OCI-LY7 (cell line): ENCODE data around the gene FRMD8. TPM values are rescaled to one million over a fixed set of nuclear protein-coding genes. Genes with fewer than 3 reads are reported as not detected.

Source experiments
- BruUV-seq: library from RNA; stranded (reverse); fragments of 400-500 nt; replicated peaks from 2 replicates; lab custom pipeline; 2021; lab: Mats Ljungman, UMichigan
- CTCF ChIA-PET: fragments of 300-600 bp; sonication (Branson Sonifier 250); formaldehyde crosslinking; loops from one replicate; lab custom pipeline; 2022; ENCODE audit warnings: antibody characterized with exemption; ENCODE audit not compliant: unreplicated experiment; lab: Charles Lee
- POLR2A ChIA-PET: fragments of 300-600 bp; sonication (Branson Sonifier 250); formaldehyde crosslinking; loops from one replicate; lab custom pipeline; 2022; ENCODE audit warnings: antibody characterized with exemption; lab: Charles Lee
- DNase-seq: peaks from one replicate; pipeline ENCODE4 v3.0.0-alpha.2; 2015; ENCODE audit warnings: low spot score
- H2AFZ ChIP-seq: fragments of 200-600 bp; sonication (generic), shearing (Covaris generic); 2 replicates; pipeline ENCODE4 v1.6.1; 2014; ENCODE audit warnings: mild to moderate bottlenecking, antibody characterized with exemption, low read length, moderate library complexity
- H3K27ac ChIP-seq: fragments of 200-600 bp; sonication (generic); 2 replicates; pipeline ENCODE4 v1.5.1; 2014; ENCODE audit warnings: mixed run types, low read depth, mild to moderate bottlenecking, moderate library complexity, low read length, inconsistent platforms; ENCODE audit not compliant: poor library complexity, severe bottlenecking
- H3K36me3 ChIP-seq: fragments of 200-600 bp; sonication (generic); 2 replicates; pipeline ENCODE4 v1.6.1; 2014; ENCODE audit warnings: mild to moderate bottlenecking, antibody characterized with exemption, low read length, moderate library complexity, mixed read lengths; ENCODE audit not compliant: insufficient read depth
- H3K4me1 ChIP-seq: fragments of 200-600 bp; sonication (generic); 2 replicates; pipeline ENCODE4 v1.5.1; 2014; ENCODE audit warnings: mild to moderate bottlenecking, low read length; ENCODE audit not compliant: insufficient read depth, poor library complexity, severe bottlenecking
- H3K4me2 ChIP-seq: fragments of 200-600 bp; sonication (generic); 2 replicates; pipeline ENCODE4 v1.6.1; 2014; ENCODE audit warnings: mild to moderate bottlenecking, low read length
- H3K4me3 ChIP-seq: fragments of 200-600 bp; sonication (generic); 2 replicates; pipeline ENCODE4 v1.5.1; 2014; ENCODE audit warnings: mild to moderate bottlenecking, low read depth, low read length; ENCODE audit not compliant: poor library complexity, severe bottlenecking
- H3K79me2 ChIP-seq: fragments of 200-600 bp; sonication (generic); 2 replicates; pipeline ENCODE4 v1.6.1; 2016; ENCODE audit warnings: low read depth, mild to moderate bottlenecking, low read length, moderate library complexity, mixed read lengths; ENCODE audit not compliant: insufficient read depth
- H3K9me2 ChIP-seq: fragments of 200-600 bp; sonication (generic); 2 replicates; pipeline ENCODE4 v1.6.1; 2016; ENCODE audit warnings: mild to moderate bottlenecking, low read length, mixed read lengths; ENCODE audit not compliant: insufficient read depth
- H3K9me3 ChIP-seq: fragments of 200-600 bp; sonication (generic); 2 replicates; pipeline ENCODE4 v1.6.1; 2014; ENCODE audit warnings: mild to moderate bottlenecking, mixed run types, low read length, mixed read lengths
- H4K20me1 ChIP-seq: fragments of 200-600 bp; sonication (generic); 2 replicates; pipeline ENCODE4 v1.6.1; 2014; ENCODE audit warnings: mild to moderate bottlenecking, antibody characterized with exemption, low read length, moderate library complexity, mixed read lengths; ENCODE audit not compliant: insufficient read depth
- EZH2phosphoT487 ChIP-seq: fragments of 200-600 bp; sonication (generic); IDR thresholded peaks from 2 replicates; pipeline ENCODE4 v1.6.1; 2018; ENCODE audit warnings: low read depth, borderline replicate concordance, mild to moderate bottlenecking, mixed run types, antibody characterized with exemption, low read length, moderate library complexity, mixed read lengths
- intact Hi-C: fragments of 100-400 bp; cut with micrococcal nuclease; formaldehyde crosslinking; loops from one replicate; pipeline ENCODE4 v1.10.0; 2022; ENCODE audit not compliant: unreplicated experiment
- total RNA-seq, 2 experiments: library from RNA; depleted of rRNA in 1 of 2; stranded (reverse); fragments of >200 nt in 1 of 2; shearing (Covaris generic) in 1 of 2; gene quantifications; 2 replicates each; pipeline ENCODE4 v1.2.3, GENCODE V29; 2014 to 2022
- TF ChIP-seq, protein P1 (sequence below): fragments of 200-600 bp; sonication (generic); conservative IDR thresholded peaks from 2 replicates; pipeline ENCODE4 v1.5.1; 2014; ENCODE audit warnings: mild to moderate bottlenecking, antibody characterized with exemption, low read length, moderate library complexity, mixed read lengths

FRMD8 gene
- total RNA-seq, 2 experiments from 2014 or later, result 37.6 to 55.8 TPM

GRCh38 chr11:65431451-65432099 is 45.1 kb downstream of the FRMD8 start:
- peaks cover 80% of the 10 kb centered on the region for H3K79me2 ChIP-seq

DNA sequence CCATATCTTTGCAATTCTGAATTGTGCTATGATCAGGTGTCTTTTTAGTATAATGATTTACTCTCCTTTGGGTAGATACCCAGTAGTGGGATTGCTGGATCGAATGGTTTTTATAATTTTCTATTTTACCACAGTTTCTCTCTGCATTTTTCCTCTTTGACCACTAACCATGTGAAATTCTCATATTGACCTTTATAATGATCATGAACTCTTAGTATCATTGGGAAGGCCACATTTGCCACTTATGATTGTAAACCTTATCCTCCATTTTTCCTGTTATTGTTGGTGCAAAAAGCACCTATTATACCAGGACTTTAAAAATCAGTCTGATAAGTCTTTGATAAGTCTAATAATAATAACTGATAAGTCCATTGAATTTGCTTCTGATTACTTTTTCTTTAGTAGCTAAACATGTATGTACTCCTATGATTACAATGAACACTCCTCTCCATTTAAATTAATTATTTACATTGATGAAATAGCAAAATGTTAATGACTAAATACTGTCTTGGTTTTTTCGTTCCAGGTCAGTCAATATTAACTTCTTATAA is 45.7 kb downstream of the FRMD8 start:
- POLR2A ChIA-PET, result interaction anchor here (0.6 to 1.4 kb wide), 10 partner anchors 8 to 681 kb away, joined by 3 to 8 read pairs (median 4); partner anchors contain the start of genes MALAT1 and NEAT1
- no peak for TF ChIP-seq EZH2phosphoT487
- TF ChIP-seq, protein P1, sequence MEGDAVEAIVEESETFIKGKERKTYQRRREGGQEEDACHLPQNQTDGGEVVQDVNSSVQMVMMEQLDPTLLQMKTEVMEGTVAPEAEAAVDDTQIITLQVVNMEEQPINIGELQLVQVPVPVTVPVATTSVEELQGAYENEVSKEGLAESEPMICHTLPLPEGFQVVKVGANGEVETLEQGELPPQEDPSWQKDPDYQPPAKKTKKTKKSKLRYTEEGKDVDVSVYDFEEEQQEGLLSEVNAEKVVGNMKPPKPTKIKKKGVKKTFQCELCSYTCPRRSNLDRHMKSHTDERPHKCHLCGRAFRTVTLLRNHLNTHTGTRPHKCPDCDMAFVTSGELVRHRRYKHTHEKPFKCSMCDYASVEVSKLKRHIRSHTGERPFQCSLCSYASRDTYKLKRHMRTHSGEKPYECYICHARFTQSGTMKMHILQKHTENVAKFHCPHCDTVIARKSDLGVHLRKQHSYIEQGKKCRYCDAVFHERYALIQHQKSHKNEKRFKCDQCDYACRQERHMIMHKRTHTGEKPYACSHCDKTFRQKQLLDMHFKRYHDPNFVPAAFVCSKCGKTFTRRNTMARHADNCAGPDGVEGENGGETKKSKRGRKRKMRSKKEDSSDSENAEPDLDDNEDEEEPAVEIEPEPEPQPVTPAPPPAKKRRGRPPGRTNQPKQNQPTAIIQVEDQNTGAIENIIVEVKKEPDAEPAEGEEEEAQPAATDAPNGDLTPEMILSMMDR, result no peak
- no peaks in the 10 kb centered on the region for H4K20me1 ChIP-seq
- H3K4me2 ChIP-seq, result peak overlapping the region; percentile 91
- no peaks in the 10 kb centered on the region for H3K9me2 ChIP-seq
- H3K9me3 ChIP-seq, result no peaks in the 10 kb centered on the region
- intact Hi-C loops, result no loop called here
- DNase-seq, result no peak
- BruUV-seq, result TSS peak; percentile 9
- no peak overlapping the region for H2AFZ ChIP-seq
- H3K27ac ChIP-seq, result peak overlapping the region; percentile 97
- H3K79me2 ChIP-seq, result peaks cover 74% of the 10 kb centered on the region
- H3K4me1 ChIP-seq, result peaks cover 97% of the 10 kb centered on the region
- H3K4me3 ChIP-seq, result peak overlapping the region; percentile 73
- 0 out of 2 replicates have a peak, but pooled peaks cover 13% of the 10 kb centered on the region for H3K36me3 ChIP-seq
- CTCF ChIA-PET, result interaction anchor here (0.6 kb wide), 1 partner anchor 17 kb away, joined by 3 read pairs; no protein-coding TSS in a partner anchor

More at GRCh38 chr11:65431451-65432099, 45.1 kb downstream of the FRMD8 start:
- no TSS peak for BruUV-seq
- H3K9me3 ChIP-seq, result no peaks in the 10 kb centered on the region
- H3K27ac ChIP-seq, result peak overlapping the region; percentile 97
- peaks cover under 1% of the 10 kb centered on the region; the same call in 1 of the 2 replicates for H4K20me1 ChIP-seq
- no peak for TF ChIP-seq EZH2phosphoT487
- TF ChIP-seq, protein P1, result no peak
- peaks cover 100% of the 10 kb centered on the region for H3K4me1 ChIP-seq
- ChIA-PET CTCF (no interaction called here), POLR2A (interaction anchor here (1.1 to 1.2 kb wide), 2 partner anchors 9 to 68 kb away, joined by 3 to 7 read pairs; partner anchors contain the start of gene NEAT1)
- peak; percentile 77 for DNase-seq
- peak overlapping the region; percentile 73 for H3K4me3 ChIP-seq
- H3K4me2 ChIP-seq, result peak overlapping the region; percentile 91
- no peak overlapping the region for H2AFZ ChIP-seq
- intact Hi-C loops, result no loop called here
- no peaks in the 10 kb centered on the region for H3K9me2 ChIP-seq
- H3K36me3 ChIP-seq, result peaks cover 18% of the 10 kb centered on the region; the same call in 1 of the 2 replicates
